Activated naive CD8-positive, alpha-beta T cell (primary cell): ENCODE measurements around the gene SLC6A2.

Experiments used
- H3K27ac Mint-ChIP-seq: one replicate; pipeline ENCODE4 v1.8.0; 2021; ENCODE audit warnings: mixed read lengths
- H3K27me3 Mint-ChIP-seq: one replicate; pipeline ENCODE4 v1.8.0; 2021; ENCODE audit warnings: mixed read lengths
- H3K36me3 Mint-ChIP-seq: one replicate; pipeline ENCODE4 v1.8.0; 2021; ENCODE audit warnings: mixed read lengths
- H3K4me1 Mint-ChIP-seq: one replicate; pipeline ENCODE4 v1.8.0; 2021; ENCODE audit warnings: low read depth, mixed read lengths
- H3K4me3 Mint-ChIP-seq: one replicate; pipeline ENCODE4 v1.8.0; 2021; ENCODE audit warnings: mild to moderate bottlenecking, mixed read lengths
- H3K9me3 Mint-ChIP-seq: one replicate; pipeline ENCODE4 v1.8.0; 2021; ENCODE audit warnings: low read depth, mixed read lengths

SLC6A2 gene

DNA sequence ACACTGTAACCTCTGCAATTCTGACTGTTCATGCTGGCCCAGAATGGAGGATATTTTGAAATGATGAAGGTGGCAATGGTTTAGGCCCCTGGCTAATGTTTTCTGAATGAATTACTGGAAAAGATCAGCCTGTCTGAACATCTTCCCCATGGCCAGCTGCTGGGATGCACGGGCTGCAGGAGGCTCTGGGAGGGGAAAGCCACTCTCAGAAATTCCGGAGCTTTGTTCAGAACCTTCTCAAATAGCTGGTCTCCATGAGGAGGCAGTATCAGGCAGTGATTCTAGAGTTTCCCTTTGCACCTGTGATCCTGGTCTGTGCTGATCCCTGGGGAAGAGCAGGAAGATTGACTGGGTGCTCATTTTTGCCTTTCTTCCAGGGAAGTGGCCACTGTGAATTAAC is 5.0 kb downstream of the SLC6A2 start:
- H3K4me1 Mint-ChIP-seq: no peaks in the 10 kb centered on the region
- no peak overlapping the region for H3K4me3 Mint-ChIP-seq
- H3K9me3 Mint-ChIP-seq: no peaks in the 10 kb centered on the region
- no peak overlapping the region for H3K27ac Mint-ChIP-seq
- H3K36me3 Mint-ChIP-seq: no peaks in the 10 kb centered on the region
- peaks cover 3% of the 10 kb centered on the region for H3K27me3 Mint-ChIP-seq

DNA sequence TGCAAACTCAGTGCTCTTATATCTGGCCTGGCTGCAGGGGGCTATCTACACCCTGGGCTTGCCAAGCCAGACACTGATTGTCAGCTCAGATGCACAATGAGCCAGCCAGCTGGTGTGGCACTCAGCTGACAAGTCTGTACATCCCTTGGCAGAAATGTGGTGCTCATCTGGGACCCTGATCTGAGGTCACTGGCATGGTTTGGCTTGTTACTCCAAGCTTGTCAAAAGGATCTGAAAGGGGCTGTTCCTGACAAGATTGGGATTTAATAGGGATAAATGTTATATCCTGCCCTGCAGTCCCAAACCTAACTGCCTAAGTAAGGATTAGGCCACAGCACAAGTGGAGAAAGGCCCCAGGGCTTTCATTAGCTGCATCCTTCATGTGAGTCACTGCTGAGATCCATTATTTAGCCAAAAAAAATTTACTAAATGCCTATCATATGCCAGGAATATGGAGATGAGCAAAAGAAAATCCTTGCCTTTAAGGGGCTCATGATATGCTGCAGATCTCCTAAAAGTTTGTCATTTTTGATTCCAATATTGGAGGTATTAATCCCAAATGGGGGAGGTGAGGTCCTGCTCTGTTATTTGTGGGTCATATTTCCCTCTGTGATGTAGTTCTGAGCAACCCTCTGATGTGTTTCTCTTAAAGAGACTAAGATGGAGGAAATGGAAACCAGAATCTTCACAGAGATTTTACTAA is 6.3 kb downstream of the SLC6A2 start:
- Mint-ChIP-seq H3K4me3 (no peak overlapping the region), H3K27ac (no peak overlapping the region), H3K27me3 (peaks cover 2% of the 10 kb centered on the region), H3K9me3 (no peaks in the 10 kb centered on the region), H3K36me3 (no peaks in the 10 kb centered on the region), H3K4me1 (no peaks in the 10 kb centered on the region)

DNA sequence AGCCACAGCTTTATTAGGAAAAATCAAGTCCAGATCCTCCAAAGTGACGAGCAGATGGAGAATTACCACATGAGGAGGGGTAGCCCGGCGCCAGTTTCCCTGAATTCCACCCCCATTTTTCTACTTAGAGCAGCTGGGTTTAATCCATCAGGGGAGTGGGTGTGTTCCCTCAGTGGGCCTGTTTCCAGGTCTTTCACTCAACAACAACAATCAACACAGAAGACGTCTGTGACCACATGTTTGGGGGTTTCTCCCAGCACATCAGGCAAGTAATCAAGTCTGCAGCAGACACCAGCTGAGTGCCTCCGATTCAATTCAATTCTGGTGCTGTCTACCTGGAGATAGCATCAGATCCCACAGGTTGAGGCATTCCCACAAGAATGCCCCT is 6.8 kb downstream of the SLC6A2 start:
- H3K36me3 Mint-ChIP-seq: no peaks in the 10 kb centered on the region
- H3K9me3 Mint-ChIP-seq: no peaks in the 10 kb centered on the region
- peaks cover 2% of the 10 kb centered on the region for H3K27me3 Mint-ChIP-seq
- no peak overlapping the region for H3K4me3 Mint-ChIP-seq
- no peak overlapping the region for H3K27ac Mint-ChIP-seq
- H3K4me1 Mint-ChIP-seq: no peaks in the 10 kb centered on the region

DNA sequence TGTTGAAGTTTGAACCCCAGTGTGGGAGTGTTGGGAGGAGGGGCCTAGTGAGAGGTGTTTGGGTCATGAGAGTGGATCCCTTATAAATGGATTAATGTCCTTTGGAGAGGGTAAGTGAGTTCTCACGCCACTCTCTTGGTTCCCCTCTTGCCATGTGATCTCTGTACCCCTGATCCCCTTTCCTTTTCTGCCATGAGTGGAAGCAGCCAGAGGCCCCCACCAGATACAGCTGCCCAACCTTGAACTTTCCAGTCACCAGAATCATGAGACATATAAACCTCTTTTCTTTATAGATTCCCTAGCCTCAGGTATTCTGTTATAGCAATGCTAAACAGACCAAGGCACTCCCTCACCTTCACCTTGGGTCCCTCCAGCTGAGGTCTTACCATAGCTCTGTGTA is 7.4 kb downstream of the SLC6A2 start:
- no peaks in the 10 kb centered on the region for H3K36me3 Mint-ChIP-seq
- H3K27me3 Mint-ChIP-seq: peaks cover 2% of the 10 kb centered on the region
- H3K4me3 Mint-ChIP-seq: no peak overlapping the region
- H3K9me3 Mint-ChIP-seq: no peaks in the 10 kb centered on the region
- no peak overlapping the region for H3K27ac Mint-ChIP-seq
- no peaks in the 10 kb centered on the region for H3K4me1 Mint-ChIP-seq

DNA sequence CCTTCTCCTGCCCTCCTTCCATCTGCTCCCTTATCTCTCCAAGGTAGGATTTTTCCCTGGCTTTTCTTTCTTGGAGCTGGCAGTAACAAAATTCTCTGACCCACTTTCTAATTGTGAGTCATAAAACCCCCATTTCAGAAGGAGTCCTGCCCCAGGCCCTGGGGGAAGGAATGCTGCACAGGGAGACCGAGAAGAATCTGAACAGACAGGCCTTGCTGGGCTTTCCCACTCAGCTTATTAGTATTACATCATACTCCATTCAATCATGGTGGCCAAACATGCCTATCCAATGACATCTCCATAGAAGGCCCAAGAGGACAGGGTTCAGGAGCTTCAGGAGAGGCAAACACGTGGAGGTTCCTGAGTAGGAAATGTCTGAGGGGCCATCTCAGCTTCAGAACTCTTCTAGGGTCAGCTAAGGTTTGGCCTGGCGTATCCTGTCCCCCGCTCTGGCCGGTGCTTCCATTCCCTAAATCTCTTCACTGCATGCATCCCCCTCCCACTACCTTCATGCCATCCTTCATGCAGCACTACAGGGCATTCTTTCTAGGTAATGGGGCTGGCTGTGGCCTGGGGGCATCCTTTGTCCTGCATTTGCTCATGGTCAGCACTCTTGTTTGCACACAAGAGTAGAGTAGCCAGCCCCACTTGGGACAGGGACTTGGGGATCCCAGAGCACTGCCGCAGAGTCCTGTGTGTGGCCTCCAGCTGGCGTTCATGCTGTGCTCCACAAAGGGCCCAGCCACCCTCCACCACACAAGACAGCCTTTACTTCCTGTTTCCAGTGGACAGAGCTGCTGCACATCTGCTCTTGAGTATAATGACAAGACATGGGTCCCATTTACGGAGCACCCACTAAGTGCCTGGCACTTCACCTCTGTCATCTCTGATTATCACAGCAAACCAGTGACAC is 8.2 kb downstream of the SLC6A2 start:
- H3K27me3 Mint-ChIP-seq: peaks cover 2% of the 10 kb centered on the region
- no peaks in the 10 kb centered on the region for H3K36me3 Mint-ChIP-seq
- H3K4me1 Mint-ChIP-seq: no peaks in the 10 kb centered on the region
- H3K4me3 Mint-ChIP-seq: no peak overlapping the region
- H3K9me3 Mint-ChIP-seq: no peaks in the 10 kb centered on the region
- no peak overlapping the region for H3K27ac Mint-ChIP-seq

DNA sequence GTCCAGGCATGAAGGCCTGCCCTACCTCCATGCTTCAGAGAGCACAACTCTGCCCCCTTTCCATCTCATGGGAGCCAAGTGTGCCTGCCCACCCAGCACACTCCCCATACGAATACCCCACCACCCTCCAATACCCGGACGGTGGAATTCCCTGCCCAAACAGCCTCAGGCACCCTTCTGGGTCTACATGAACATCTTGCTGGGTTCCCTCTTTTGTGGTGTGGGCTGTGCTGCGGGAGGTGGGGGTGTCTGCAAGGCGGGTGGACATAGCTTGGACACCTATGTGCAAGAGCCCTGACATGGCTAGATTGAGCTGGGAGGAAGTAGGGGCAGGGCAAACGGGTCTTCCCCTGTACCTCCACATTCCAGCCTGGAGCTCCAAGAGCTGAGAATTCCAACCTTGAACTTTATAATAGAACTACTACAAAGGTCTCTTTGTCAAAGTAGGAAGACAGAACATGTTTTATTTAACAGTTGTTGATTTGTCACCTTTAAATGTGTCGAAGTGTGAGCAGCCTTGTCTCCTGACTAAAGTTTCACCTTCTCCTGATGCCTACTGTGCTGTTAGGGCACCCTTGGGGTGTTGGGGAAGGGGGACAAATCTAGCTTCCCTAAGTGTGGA is 9.1 kb downstream of the SLC6A2 start:
- H3K36me3 Mint-ChIP-seq: no peaks in the 10 kb centered on the region
- peaks cover 2% of the 10 kb centered on the region for H3K27me3 Mint-ChIP-seq
- H3K4me1 Mint-ChIP-seq: no peaks in the 10 kb centered on the region
- H3K9me3 Mint-ChIP-seq: no peaks in the 10 kb centered on the region
- H3K27ac Mint-ChIP-seq: no peak overlapping the region
- no peak overlapping the region for H3K4me3 Mint-ChIP-seq

DNA sequence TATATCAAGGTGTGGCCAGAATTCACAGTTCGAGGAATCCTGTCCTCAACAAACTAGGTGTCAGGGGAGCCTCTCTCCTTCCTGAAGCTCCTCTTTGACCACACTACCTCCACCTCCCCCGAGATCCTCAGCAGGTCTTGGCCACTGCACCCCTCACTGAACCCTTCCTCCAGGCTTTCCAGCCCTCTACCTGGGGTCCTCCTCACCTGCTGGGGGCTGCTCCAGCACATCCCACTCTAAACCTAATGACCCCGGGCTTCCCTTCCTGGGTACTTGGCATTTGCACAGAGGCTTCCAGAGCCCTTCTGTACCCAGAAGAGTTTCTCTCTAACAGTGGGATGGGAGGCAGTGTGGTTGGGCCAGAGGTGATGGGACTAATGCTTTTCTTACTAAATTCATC is 9.7 kb downstream of the SLC6A2 start:
- Mint-ChIP-seq H3K27ac (no peak overlapping the region), H3K36me3 (no peaks in the 10 kb centered on the region), H3K27me3 (peaks cover 2% of the 10 kb centered on the region), H3K4me3 (no peak overlapping the region), H3K9me3 (no peaks in the 10 kb centered on the region), H3K4me1 (no peaks in the 10 kb centered on the region)

DNA sequence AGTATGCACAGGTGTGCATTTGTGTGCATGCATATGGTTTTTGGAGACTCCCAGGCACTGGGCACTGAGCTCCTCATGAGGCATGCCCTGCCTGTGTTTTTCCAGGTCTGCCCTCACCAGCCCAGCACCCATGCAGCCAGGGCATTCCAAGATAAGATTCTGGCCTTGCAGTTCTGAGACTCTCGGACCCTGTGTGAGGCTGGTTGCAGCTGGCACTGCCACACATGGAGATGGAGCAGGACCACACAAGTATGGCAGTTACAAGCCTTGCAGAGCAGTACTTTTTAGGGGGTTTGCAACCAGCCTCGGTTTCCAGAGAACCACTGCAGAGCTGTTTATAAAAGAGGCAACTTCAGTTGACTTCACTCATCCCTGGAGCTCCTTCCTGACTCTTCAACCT is 10.2 kb downstream of the SLC6A2 start:
- no peaks in the 10 kb centered on the region for H3K4me1 Mint-ChIP-seq
- no peaks in the 10 kb centered on the region for H3K9me3 Mint-ChIP-seq
- no peaks in the 10 kb centered on the region for H3K36me3 Mint-ChIP-seq
- H3K27me3 Mint-ChIP-seq: peaks cover 2% of the 10 kb centered on the region
- no peak overlapping the region for H3K27ac Mint-ChIP-seq
- no peak overlapping the region for H3K4me3 Mint-ChIP-seq

DNA sequence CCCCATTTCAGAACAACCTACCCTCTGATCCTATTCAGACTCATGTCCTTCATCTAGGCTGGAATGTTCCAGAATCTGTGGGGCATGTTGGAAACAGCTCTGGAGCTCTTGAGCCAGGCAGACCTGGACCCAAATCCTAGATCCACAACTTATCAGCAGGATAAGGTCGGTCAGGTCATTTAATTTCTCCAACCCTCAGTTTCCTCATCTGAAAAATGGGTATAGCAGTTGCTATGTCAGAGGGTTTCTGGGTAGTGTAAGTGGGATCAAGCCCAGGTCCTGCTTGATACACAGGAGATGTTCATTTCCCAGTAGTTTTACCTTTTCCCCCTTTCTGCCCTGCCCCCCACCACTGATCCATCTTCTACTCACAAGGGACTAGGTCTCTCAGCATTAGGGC is 12.0 kb downstream of the SLC6A2 start:
- H3K27me3 Mint-ChIP-seq: peaks cover 2% of the 10 kb centered on the region
- no peaks in the 10 kb centered on the region for H3K36me3 Mint-ChIP-seq
- no peaks in the 10 kb centered on the region for H3K4me1 Mint-ChIP-seq
- H3K9me3 Mint-ChIP-seq: no peaks in the 10 kb centered on the region
- H3K4me3 Mint-ChIP-seq: no peak overlapping the region
- H3K27ac Mint-ChIP-seq: no peak overlapping the region

DNA sequence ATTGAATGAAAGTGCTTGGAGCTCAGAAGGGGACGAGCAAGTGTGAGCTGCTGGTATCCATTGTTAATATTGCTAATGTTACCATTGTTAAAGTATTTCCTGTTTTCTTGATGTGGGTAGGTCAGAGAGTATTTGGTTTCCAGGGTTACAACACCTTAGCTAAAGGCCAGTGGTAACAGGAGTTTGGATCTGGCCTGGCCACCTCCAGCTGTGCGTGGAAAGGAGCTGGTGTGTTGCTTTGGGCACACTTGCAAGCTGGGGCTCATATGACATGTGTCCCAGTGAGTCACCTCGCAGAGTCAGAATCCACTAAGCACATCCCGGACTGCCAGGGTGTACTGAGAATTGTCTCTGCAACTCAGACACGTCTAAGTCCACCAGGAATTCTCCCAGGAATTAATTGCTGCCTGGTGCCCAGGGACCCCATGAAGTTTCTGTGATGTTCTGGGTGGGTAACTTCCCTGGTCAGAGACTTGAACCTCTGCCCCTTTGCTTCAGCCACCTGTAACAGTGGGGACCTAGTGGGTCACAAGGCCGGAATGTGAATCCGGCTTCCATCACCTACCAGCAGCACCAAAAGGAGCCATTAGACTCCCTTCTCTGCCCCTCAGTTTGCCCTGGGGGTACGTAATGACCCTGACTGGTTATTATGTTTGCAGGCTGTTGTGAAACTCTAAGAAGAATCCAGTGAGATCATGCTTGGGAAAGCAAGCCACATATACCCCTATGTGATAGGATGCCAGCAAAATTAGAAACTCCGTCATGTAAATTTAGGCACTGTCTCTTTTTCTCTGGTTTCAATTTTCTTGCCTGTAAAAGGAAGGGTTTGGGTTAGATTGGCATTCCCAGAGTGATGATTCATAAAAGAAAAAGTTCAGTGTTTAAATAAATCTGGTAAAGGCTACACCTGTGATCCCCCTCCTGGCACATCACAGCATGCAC is 12.8 kb downstream of the SLC6A2 start:
- Mint-ChIP-seq H3K9me3 (no peaks in the 10 kb centered on the region), H3K27me3 (peaks cover 2% of the 10 kb centered on the region), H3K36me3 (no peaks in the 10 kb centered on the region), H3K4me3 (no peak overlapping the region), H3K27ac (no peak overlapping the region), H3K4me1 (no peaks in the 10 kb centered on the region)

DNA sequence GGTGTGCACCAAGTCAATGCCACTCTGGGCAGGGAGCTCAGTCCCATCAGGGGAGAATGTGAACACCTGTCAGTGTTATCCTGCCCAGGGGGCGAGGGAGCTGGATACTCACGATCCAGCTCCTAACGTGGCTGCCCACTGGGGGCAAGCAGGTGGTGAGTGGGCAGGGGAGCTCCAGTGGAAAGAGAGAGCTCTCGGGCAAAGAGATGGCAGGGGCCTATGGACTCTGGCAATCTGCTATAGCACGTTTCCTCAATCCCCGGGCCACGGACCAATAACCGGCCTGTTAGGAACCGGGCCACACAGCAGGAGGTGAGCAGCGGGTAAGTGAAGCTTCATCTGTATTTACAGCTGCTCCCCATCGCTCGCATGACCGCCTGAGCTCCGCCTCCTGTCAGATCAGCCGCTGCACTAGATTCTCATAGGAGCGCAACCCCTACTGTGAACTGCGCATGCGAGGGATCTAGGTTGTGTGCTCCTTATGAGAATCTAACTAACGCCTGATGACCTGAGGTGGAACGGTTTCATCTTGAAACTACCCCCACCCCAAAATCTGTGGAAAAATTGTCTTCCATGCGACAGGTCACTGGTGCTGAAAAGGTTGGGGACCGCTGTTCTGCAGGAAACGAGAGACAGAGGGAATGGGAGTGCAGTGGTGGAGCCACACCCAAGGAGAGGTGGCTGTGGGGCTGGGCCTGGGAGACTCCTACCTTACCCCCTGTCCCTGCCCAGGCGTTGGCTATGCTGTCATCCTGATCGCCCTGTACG is 15.6 kb downstream of the SLC6A2 start:
- Mint-ChIP-seq H3K4me1 (no peaks in the 10 kb centered on the region), H3K36me3 (no peaks in the 10 kb centered on the region), H3K9me3 (no peaks in the 10 kb centered on the region), H3K27me3 (peaks cover 3% of the 10 kb centered on the region), H3K4me3 (no peak overlapping the region), H3K27ac (no peak overlapping the region)

DNA sequence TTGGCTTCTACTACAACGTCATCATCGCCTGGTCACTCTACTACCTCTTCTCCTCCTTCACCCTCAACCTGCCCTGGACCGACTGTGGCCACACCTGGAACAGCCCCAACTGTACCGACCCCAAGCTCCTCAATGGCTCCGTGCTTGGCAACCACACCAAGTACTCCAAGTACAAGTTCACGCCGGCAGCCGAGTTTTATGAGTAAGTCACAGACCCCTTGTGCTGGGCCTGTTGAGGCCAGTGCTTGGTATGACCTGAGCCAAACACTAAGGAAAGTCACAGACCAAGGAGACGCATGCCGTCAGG is 16.1 kb downstream of the SLC6A2 start:
- Mint-ChIP-seq H3K27ac (no peak overlapping the region), H3K27me3 (peaks cover 2% of the 10 kb centered on the region), H3K36me3 (no peaks in the 10 kb centered on the region), H3K4me3 (no peak overlapping the region), H3K4me1 (no peaks in the 10 kb centered on the region), H3K9me3 (no peaks in the 10 kb centered on the region)

DNA sequence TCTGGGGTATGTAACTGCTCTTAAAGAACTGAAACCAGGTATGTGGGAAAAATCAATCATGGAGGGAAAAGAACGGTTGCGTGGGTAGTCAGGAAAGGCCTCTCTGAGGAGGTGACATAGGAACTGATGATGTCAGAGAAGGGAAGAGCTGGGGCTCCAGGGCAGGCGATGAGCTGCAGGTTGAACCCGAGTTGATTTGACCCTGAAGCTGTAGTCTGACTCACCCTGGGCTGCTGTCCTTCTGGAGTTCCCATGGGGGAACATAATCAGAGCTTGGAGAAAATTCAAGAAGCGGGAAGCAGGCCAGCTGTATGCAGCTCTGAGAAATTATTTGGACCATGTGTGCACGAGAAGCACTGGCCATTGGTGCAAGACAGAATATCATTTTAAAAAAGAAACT is 16.7 kb downstream of the SLC6A2 start:
- Mint-ChIP-seq H3K9me3 (no peaks in the 10 kb centered on the region), H3K36me3 (no peaks in the 10 kb centered on the region), H3K4me1 (no peaks in the 10 kb centered on the region), H3K27me3 (peaks cover 2% of the 10 kb centered on the region), H3K27ac (no peak overlapping the region), H3K4me3 (no peak overlapping the region)

DNA sequence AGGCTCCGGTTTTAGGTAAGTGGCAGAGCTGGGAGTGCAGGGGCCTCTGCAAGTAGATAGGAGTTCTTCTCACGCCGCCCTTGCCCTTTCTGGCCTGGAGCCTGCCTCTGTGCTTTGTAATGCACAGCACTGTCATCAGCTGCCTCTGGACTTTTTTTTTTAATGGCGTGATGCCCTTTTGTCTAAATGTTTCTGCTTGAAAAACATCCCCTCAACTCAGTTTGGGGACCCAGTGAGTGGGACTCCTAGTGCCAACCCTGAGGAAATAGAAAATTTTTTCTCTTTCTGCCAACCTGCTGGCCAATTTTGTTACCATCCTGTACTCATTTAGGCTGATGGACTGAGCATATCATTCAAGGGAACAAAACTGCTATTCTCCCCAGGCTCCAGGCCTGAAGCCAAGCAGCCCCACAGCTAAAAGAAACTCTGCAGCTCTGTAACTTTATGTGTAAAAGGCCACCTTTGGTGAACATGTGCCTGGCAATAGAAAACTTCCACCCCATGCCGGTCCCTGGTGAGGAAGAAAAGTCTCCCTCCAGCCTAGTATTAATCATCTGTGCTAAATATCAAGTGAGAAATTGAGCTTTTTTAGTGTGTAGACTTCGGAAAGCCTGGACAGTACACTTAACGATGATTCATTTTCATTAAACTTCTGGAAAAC is 22.5 kb downstream of the SLC6A2 start:
- H3K27me3 Mint-ChIP-seq: peaks cover 6% of the 10 kb centered on the region
- H3K9me3 Mint-ChIP-seq: no peaks in the 10 kb centered on the region
- H3K4me3 Mint-ChIP-seq: no peak overlapping the region
- H3K36me3 Mint-ChIP-seq: no peaks in the 10 kb centered on the region
- no peaks in the 10 kb centered on the region for H3K4me1 Mint-ChIP-seq
- no peak overlapping the region for H3K27ac Mint-ChIP-seq
